Nephron progenitor cell (in vitro differentiated cells): ENCODE results near the gene ADGRF3.
"Not testable (repeated sequence)": the region's sequence is repeated elsewhere in the genome, so short reads cannot be mapped to it uniquely, and the experiment has no call there.

Experiments
- DNase-seq: peaks from one replicate; pipeline ENCODE4 v3.0.0; 2021
- H3K27ac Mint-ChIP-seq: 2 replicates; pipeline ENCODE4 v1.8.0; 2021; ENCODE audit warnings: mild to moderate bottlenecking, moderate library complexity, mixed read lengths
- H3K27me3 Mint-ChIP-seq: 2 replicates; pipeline ENCODE4 v1.8.0; 2021; ENCODE audit warnings: mild to moderate bottlenecking, low read depth, mixed read lengths; ENCODE audit not compliant: poor library complexity
- H3K36me3 Mint-ChIP-seq: 2 replicates; pipeline ENCODE4 v1.8.0; 2021; ENCODE audit warnings: low read depth, mixed read lengths
- H3K4me1 Mint-ChIP-seq: 2 replicates; pipeline ENCODE4 v1.8.0; 2021; ENCODE audit warnings: mixed read lengths
- H3K4me3 Mint-ChIP-seq: 2 replicates; pipeline ENCODE4 v1.8.0; 2021; ENCODE audit warnings: mild to moderate bottlenecking, moderate library complexity, mixed read lengths
- H3K9me3 Mint-ChIP-seq: 2 replicates; pipeline ENCODE4 v1.8.0; 2021; ENCODE audit warnings: mild to moderate bottlenecking, moderate library complexity, mixed read lengths
- CTCF ChIP-seq: fragments of 200-600 bp; sonication (generic); IDR thresholded peaks from 2 replicates; pipeline ENCODE4 v1.5.0; 2021; ENCODE audit warnings: antibody characterized with exemption

The ADGRF3 gene

GRCh38 chr2:26382564-26382963, 36.0 kb upstream of the ADGRF3 start:
- no peaks in the 10 kb centered on the region for H3K4me1 Mint-ChIP-seq
- peak overlapping the region; percentile 36 for H3K27ac Mint-ChIP-seq
- H3K9me3 Mint-ChIP-seq: no peaks in the 10 kb centered on the region
- peaks cover 51% of the 10 kb centered on the region for H3K36me3 Mint-ChIP-seq
- TF ChIP-seq CTCF: no peak
- H3K27me3 Mint-ChIP-seq: peaks cover 4% of the 10 kb centered on the region
- no peak for DNase-seq
- H3K4me3 Mint-ChIP-seq: no peak overlapping the region

GRCh38 chr2:26380281-26380680, 33.7 kb upstream of the ADGRF3 start:
- Mint-ChIP-seq H3K36me3 (peaks cover 60% of the 10 kb centered on the region), H3K4me3 (no peak overlapping the region), H3K4me1 (no peaks in the 10 kb centered on the region), H3K27ac (no peak overlapping the region), H3K9me3 (no peaks in the 10 kb centered on the region), H3K27me3 (peaks cover 4% of the 10 kb centered on the region)
- TF ChIP-seq CTCF: no peak
- no peak for DNase-seq

- Mint-ChIP-seq H3K27ac (no peak overlapping the region), H3K36me3 (peaks cover 67% of the 10 kb centered on the region)
Observed at GRCh38 chr2:26376799-26377198, 30.2 kb upstream of the ADGRF3 start.

GRCh38 chr2:26370909-26371308, 24.3 kb upstream of the ADGRF3 start:
- not testable (repeated sequence) for H3K4me1 Mint-ChIP-seq, H3K4me3 Mint-ChIP-seq

More at GRCh38 chr2:26376799-26377198, 30.2 kb upstream of the ADGRF3 start:
- Mint-ChIP-seq H3K27me3 (peaks cover 4% of the 10 kb centered on the region), H3K4me3 (no peak overlapping the region), H3K4me1 (peaks cover 5% of the 10 kb centered on the region), H3K9me3 (peaks cover 12% of the 10 kb centered on the region)
- TF ChIP-seq CTCF: no peak
- no peak for DNase-seq

GRCh38 chr2:26369664-26370063, 23.1 kb upstream of the ADGRF3 start:
- not testable (repeated sequence) for DNase-seq, H3K4me1 Mint-ChIP-seq, H3K4me3 Mint-ChIP-seq, H3K27ac Mint-ChIP-seq, H3K27me3 Mint-ChIP-seq
- peaks cover 59% of the 10 kb centered on the region for H3K36me3 Mint-ChIP-seq
- H3K9me3 Mint-ChIP-seq: peaks cover 18% of the 10 kb centered on the region

More at GRCh38 chr2:26370909-26371308, 24.3 kb upstream of the ADGRF3 start:
- Mint-ChIP-seq H3K9me3 (peaks cover 18% of the 10 kb centered on the region), H3K36me3 (peaks cover 63% of the 10 kb centered on the region)
- H3K27ac Mint-ChIP-seq, H3K27me3 Mint-ChIP-seq, DNase-seq: not testable (repeated sequence)

- Mint-ChIP-seq H3K4me1 (no peaks in the 10 kb centered on the region), H3K4me3 (no peak overlapping the region), H3K9me3 (peaks cover 8% of the 10 kb centered on the region), H3K36me3 (peaks cover 44% of the 10 kb centered on the region), H3K27ac (no peak overlapping the region), H3K27me3 (no peaks in the 10 kb centered on the region)
- DNase-seq: no peak
- no peak for TF ChIP-seq CTCF
Observed at GRCh38 chr2:26366957-26367356, 20.4 kb upstream of the ADGRF3 start.

GRCh38 chr2:26364669-26365068, 18.1 kb upstream of the ADGRF3 start:
- DNase-seq: no peak
- peaks cover 47% of the 10 kb centered on the region for H3K36me3 Mint-ChIP-seq
- H3K27me3 Mint-ChIP-seq: no peaks in the 10 kb centered on the region
- H3K9me3 Mint-ChIP-seq: no peaks in the 10 kb centered on the region
- no peak overlapping the region for H3K27ac Mint-ChIP-seq
- peaks cover 11% of the 10 kb centered on the region for H3K4me1 Mint-ChIP-seq
- H3K4me3 Mint-ChIP-seq: no peak overlapping the region
- TF ChIP-seq CTCF: no peak
